WTC11 (cell line): ENCODE results near the gene EN2. TPM values are rescaled to one million over a fixed set of nuclear protein-coding genes. Genes with fewer than 3 reads are reported as not detected.
A peak's percentile ranks its signal among the peaks of the same experiment; 100 is the strongest.

ENCODE experiments used
- ATAC-seq: fragments of 200-7000 bp; cut with Tn5 transposase; 2 replicates; pipeline ENCODE4 v1.10.0; 2021; ENCODE audit warnings: mild to moderate bottlenecking, moderate library complexity
- CTCF ChIA-PET: fragments of 300-600 bp; sonication (Branson Sonifier 250); formaldehyde crosslinking; loops from one replicate; lab custom pipeline; 2021; ENCODE audit warnings: antibody characterized with exemption; lab: Charles Lee
- POLR2A ChIA-PET: fragments of 350-600 bp; sonication (Branson Sonifier 250); formaldehyde crosslinking; loops from one replicate; lab custom pipeline; 2021; ENCODE audit warnings: antibody characterized with exemption; lab: Charles Lee
- DNase-seq: peaks from one replicate; pipeline ENCODE4 v3.0.0; 2021; ENCODE audit warnings: low spot score
- H3K27ac Mint-ChIP-seq: 2 replicates; pipeline ENCODE4 v1.8.0; 2021; ENCODE audit warnings: mixed read lengths
- H3K27me3 Mint-ChIP-seq: 2 replicates; pipeline ENCODE4 v1.8.0; 2021; ENCODE audit warnings: low read depth, mild to moderate bottlenecking, moderate library complexity, mixed read lengths
- H3K36me3 Mint-ChIP-seq: 2 replicates; pipeline ENCODE4 v1.8.0; 2021; ENCODE audit warnings: mixed read lengths
- H3K4me1 Mint-ChIP-seq: 2 replicates; pipeline ENCODE4 v1.8.0; 2022; ENCODE audit warnings: mixed read lengths
- H3K4me3 Mint-ChIP-seq: 2 replicates; pipeline ENCODE4 v1.8.0; 2021; ENCODE audit warnings: mild to moderate bottlenecking, moderate library complexity, mixed read lengths
- H3K9me3 Mint-ChIP-seq: 2 replicates; pipeline ENCODE4 v1.8.0; 2021; ENCODE audit warnings: mixed read lengths
- HMGA2 ChIP-seq: fragments of 250-450 bp; sonication (Bioruptor Pico); IDR thresholded peaks from 2 replicates; pipeline ENCODE4 v1.4.0; 2021; ENCODE audit warnings: mild to moderate bottlenecking, moderate library complexity
- NFYB ChIP-seq: sonication (generic); formaldehyde crosslinking; conservative IDR thresholded peaks from 2 replicates; pipeline ENCODE4 v1.8.0; 2022; ENCODE audit warnings: low read depth, missing genetic modification reagents
- NR3C1 ChIP-seq: sonication (generic); formaldehyde crosslinking; conservative IDR thresholded peaks from 2 replicates; pipeline ENCODE4 v1.8.1; 2023; ENCODE audit warnings: low read depth, mild to moderate bottlenecking, missing genetic modification reagents
- SMAD3 ChIP-seq: sonication (generic); formaldehyde crosslinking; IDR thresholded peaks from 2 replicates; pipeline ENCODE4 v1.8.0; 2022; ENCODE audit warnings: missing genetic modification reagents, mild to moderate bottlenecking, borderline replicate concordance
- ZNF263 ChIP-seq: sonication (generic); formaldehyde crosslinking; IDR thresholded peaks from 2 replicates; pipeline ENCODE4 v1.8.1; 2022; ENCODE audit warnings: low read depth, mild to moderate bottlenecking, moderate library complexity, missing genetic modification reagents
- total RNA-seq: library from RNA; stranded (reverse); gene quantifications from 3 replicates; pipeline ENCODE4 v1.2.3, GENCODE V29; 2021
- TF ChIP-seq, protein P1 (sequence below): sonication (generic); formaldehyde crosslinking; IDR thresholded peaks from 2 replicates; pipeline ENCODE4 v1.8.0; 2023; ENCODE audit warnings: missing genetic modification reagents, mild to moderate bottlenecking, borderline replicate concordance
- TF ChIP-seq, protein P2 (sequence below): sonication (generic); formaldehyde crosslinking; IDR thresholded peaks from 2 replicates; pipeline ENCODE4 v1.8.1; 2023; ENCODE audit warnings: mild to moderate bottlenecking, missing genetic modification reagents
- TF ChIP-seq, protein P3 (sequence below): fragments of 250-450 bp; sonication (Bioruptor Pico); IDR thresholded peaks from 2 replicates; pipeline ENCODE4 v2.1.2; 2022; ENCODE audit warnings: mild to moderate bottlenecking, moderate library complexity
- TF ChIP-seq, protein P4 (sequence below): sonication (generic); formaldehyde crosslinking; IDR thresholded peaks from 2 replicates; pipeline ENCODE4 v1.8.0; 2023; ENCODE audit warnings: mild to moderate bottlenecking, missing genetic modification reagents
- TF ChIP-seq, protein P5 (sequence below): sonication (generic); formaldehyde crosslinking; IDR thresholded peaks from 2 replicates; pipeline ENCODE4 v1.8.1; 2022; ENCODE audit warnings: low read depth, mild to moderate bottlenecking, moderate library complexity, missing genetic modification reagents, borderline replicate concordance

EN2 gene
- total RNA-seq, 1 experiment from 2014 or later, result not detected

DNA sequence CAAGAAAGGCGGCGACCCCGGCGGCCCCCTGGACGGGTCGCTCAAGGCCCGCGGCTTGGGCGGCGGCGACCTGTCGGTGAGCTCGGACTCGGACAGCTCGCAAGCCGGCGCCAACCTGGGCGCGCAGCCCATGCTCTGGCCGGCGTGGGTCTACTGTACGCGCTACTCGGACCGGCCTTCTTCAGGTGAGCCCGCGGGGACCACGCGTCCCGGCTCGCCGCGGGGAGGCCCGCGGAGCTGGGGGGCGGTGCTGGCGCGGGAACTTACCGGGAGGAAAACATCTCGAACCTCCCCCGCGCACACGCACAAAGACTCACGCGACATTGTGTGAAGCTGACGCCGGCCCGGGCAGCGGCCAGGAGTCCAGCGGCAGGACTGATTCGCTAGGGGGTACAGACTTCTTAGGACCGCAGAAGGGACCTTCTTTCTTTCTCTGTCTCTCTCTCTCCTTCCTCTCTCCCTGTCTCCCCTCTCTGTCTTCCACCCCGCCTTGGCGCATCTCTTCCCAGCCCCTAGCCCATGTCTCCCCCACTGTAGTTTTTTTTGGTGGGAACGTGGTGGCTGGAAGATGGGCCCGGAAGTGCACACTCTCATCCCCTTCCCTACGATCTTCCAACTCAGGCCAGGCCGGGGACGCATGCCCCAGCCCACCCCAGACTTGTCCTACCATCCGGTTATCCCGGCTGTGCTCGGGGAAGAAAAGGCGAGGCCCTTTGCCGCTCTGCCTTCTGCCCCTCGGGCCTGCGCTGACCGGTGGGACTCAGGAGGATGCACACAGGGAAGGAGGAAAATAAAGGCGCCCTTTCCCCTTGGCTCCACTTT lies 1.2 kb downstream of the EN2 start (continued):
- TF ChIP-seq, protein P1, sequence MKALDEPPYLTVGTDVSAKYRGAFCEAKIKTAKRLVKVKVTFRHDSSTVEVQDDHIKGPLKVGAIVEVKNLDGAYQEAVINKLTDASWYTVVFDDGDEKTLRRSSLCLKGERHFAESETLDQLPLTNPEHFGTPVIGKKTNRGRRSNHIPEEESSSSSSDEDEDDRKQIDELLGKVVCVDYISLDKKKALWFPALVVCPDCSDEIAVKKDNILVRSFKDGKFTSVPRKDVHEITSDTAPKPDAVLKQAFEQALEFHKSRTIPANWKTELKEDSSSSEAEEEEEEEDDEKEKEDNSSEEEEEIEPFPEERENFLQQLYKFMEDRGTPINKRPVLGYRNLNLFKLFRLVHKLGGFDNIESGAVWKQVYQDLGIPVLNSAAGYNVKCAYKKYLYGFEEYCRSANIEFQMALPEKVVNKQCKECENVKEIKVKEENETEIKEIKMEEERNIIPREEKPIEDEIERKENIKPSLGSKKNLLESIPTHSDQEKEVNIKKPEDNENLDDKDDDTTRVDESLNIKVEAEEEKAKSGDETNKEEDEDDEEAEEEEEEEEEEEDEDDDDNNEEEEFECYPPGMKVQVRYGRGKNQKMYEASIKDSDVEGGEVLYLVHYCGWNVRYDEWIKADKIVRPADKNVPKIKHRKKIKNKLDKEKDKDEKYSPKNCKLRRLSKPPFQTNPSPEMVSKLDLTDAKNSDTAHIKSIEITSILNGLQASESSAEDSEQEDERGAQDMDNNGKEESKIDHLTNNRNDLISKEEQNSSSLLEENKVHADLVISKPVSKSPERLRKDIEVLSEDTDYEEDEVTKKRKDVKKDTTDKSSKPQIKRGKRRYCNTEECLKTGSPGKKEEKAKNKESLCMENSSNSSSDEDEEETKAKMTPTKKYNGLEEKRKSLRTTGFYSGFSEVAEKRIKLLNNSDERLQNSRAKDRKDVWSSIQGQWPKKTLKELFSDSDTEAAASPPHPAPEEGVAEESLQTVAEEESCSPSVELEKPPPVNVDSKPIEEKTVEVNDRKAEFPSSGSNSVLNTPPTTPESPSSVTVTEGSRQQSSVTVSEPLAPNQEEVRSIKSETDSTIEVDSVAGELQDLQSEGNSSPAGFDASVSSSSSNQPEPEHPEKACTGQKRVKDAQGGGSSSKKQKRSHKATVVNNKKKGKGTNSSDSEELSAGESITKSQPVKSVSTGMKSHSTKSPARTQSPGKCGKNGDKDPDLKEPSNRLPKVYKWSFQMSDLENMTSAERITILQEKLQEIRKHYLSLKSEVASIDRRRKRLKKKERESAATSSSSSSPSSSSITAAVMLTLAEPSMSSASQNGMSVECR (CRISPR knock-in tag), result no peak; the same call in 1 of the 2 replicates
- TF ChIP-seq, protein P2, sequence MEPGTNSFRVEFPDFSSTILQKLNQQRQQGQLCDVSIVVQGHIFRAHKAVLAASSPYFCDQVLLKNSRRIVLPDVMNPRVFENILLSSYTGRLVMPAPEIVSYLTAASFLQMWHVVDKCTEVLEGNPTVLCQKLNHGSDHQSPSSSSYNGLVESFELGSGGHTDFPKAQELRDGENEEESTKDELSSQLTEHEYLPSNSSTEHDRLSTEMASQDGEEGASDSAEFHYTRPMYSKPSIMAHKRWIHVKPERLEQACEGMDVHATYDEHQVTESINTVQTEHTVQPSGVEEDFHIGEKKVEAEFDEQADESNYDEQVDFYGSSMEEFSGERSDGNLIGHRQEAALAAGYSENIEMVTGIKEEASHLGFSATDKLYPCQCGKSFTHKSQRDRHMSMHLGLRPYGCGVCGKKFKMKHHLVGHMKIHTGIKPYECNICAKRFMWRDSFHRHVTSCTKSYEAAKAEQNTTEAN, result no peak
- TF ChIP-seq NR3C1, result no peak

DNA sequence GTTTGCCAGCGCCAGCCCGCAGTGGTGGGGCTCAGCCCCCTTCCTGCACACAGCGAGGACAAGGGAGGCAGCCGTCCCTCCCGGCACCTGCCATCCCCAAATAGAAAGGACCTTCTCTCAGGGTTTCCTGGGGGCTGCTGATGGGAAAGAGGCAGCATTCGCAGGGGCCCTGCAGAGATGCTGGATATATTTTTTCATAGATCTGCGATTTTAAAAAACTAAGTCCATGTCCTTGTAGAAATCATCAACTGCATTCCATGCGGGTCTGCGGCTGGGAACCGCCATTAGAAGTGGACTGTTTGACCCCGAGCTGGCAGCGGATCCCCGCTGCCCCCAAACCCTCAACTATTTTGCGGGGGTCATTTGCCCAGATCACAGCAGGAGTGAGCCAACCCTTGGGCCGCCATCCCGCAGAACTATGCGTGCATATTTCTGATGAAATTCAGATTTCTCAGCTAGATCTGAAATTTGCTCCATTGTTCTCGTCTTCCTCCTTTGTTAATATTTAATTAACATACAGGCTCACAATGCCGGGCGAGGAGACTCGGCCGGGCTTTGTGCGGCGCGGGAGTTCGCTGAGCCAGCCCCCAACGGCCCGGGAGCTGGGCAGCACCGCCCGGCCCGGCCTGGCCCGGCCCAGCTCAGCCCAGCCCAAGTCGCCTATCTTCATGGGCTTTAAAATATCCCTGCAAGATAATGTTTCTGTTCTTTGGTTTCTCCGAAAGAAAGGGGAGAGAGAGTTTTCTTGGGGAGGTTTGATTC lies 2.0 kb downstream of the EN2 start:
- Mint-ChIP-seq H3K4me1 (peaks cover 25% of the 10 kb centered on the region), H3K36me3 (no peaks in the 10 kb centered on the region), H3K4me3 (peak overlapping the region; percentile 59), H3K27me3 (peaks cover 96% of the 10 kb centered on the region), H3K9me3 (no peaks in the 10 kb centered on the region), H3K27ac (no peak overlapping the region)
- ATAC-seq (peak; percentile 2; the same call in 1 of the 2 replicates), DNase-seq (no peak)
- ChIA-PET CTCF (interaction anchor here (1.1 kb wide), 1 partner anchor 80 kb away, joined by 3 read pairs; no protein-coding TSS in a partner anchor), POLR2A (no interaction called here)
- TF ChIP-seq HMGA2 (CRISPR knock-in tag), result no peak
- no peak for TF ChIP-seq ZNF263 (CRISPR knock-in tag)
- TF ChIP-seq NFYB (CRISPR knock-in tag), result no peak
- TF ChIP-seq, protein P3, sequence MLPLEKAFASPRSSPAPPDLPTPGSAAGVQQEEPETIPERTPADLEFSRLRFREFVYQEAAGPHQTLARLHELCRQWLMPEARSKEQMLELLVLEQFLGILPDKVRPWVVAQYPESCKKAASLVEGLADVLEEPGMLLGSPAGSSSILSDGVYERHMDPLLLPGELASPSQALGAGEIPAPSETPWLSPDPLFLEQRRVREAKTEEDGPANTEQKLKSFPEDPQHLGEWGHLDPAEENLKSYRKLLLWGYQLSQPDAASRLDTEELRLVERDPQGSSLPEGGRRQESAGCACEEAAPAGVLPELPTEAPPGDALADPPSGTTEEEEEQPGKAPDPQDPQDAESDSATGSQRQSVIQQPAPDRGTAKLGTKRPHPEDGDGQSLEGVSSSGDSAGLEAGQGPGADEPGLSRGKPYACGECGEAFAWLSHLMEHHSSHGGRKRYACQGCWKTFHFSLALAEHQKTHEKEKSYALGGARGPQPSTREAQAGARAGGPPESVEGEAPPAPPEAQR, result no peak
- TF ChIP-seq SMAD3 (CRISPR knock-in tag), result no peak
- TF ChIP-seq, protein P4, sequence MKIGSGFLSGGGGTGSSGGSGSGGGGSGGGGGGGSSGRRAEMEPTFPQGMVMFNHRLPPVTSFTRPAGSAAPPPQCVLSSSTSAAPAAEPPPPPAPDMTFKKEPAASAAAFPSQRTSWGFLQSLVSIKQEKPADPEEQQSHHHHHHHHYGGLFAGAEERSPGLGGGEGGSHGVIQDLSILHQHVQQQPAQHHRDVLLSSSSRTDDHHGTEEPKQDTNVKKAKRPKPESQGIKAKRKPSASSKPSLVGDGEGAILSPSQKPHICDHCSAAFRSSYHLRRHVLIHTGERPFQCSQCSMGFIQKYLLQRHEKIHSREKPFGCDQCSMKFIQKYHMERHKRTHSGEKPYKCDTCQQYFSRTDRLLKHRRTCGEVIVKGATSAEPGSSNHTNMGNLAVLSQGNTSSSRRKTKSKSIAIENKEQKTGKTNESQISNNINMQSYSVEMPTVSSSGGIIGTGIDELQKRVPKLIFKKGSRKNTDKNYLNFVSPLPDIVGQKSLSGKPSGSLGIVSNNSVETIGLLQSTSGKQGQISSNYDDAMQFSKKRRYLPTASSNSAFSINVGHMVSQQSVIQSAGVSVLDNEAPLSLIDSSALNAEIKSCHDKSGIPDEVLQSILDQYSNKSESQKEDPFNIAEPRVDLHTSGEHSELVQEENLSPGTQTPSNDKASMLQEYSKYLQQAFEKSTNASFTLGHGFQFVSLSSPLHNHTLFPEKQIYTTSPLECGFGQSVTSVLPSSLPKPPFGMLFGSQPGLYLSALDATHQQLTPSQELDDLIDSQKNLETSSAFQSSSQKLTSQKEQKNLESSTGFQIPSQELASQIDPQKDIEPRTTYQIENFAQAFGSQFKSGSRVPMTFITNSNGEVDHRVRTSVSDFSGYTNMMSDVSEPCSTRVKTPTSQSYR (CRISPR knock-in tag), result no peak
- TF ChIP-seq, protein P5, sequence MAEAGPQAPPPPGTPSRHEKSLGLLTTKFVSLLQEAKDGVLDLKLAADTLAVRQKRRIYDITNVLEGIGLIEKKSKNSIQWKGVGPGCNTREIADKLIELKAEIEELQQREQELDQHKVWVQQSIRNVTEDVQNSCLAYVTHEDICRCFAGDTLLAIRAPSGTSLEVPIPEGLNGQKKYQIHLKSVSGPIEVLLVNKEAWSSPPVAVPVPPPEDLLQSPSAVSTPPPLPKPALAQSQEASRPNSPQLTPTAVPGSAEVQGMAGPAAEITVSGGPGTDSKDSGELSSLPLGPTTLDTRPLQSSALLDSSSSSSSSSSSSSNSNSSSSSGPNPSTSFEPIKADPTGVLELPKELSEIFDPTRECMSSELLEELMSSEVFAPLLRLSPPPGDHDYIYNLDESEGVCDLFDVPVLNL (CRISPR knock-in tag), result no peak
